OCI-LY1 (cell line): ENCODE results near the gene ROMO1.

ENCODE experiments used
- H2AFZ ChIP-seq: fragments of 200-600 bp; sonication (generic), shearing (Covaris generic); 2 replicates; pipeline ENCODE4 v1.6.0; 2014; ENCODE audit warnings: antibody characterized with exemption, mild to moderate bottlenecking, low read length
- H3F3A ChIP-seq: fragments of 200-600 bp; sonication (generic), shearing (Covaris generic); 2 replicates; pipeline ENCODE4 v1.6.0; 2014; ENCODE audit warnings: mild to moderate bottlenecking, antibody characterized with exemption, low read length, moderate library complexity; ENCODE audit not compliant: insufficient read depth
- H3K27ac ChIP-seq: fragments of 200-600 bp; sonication (generic); 2 replicates; pipeline ENCODE4 v1.5.1; 2014; ENCODE audit warnings: low read length, mixed run types, mild to moderate bottlenecking, low read depth; ENCODE audit not compliant: poor library complexity, severe bottlenecking
- H3K27me3 ChIP-seq: fragments of 200-600 bp; sonication (generic); 2 replicates; pipeline ENCODE4 v1.6.0; 2014; ENCODE audit warnings: antibody characterized with exemption, mild to moderate bottlenecking, low read length, moderate library complexity; ENCODE audit not compliant: insufficient read depth
- H3K36me3 ChIP-seq: fragments of 200-600 bp; sonication (generic); 2 replicates; pipeline ENCODE4 v1.6.1; 2014; ENCODE audit warnings: mild to moderate bottlenecking, antibody characterized with exemption, low read length, moderate library complexity, mixed read lengths; ENCODE audit not compliant: insufficient read depth
- H3K4me1 ChIP-seq: fragments of 200-600 bp; sonication (generic); 2 replicates; pipeline ENCODE4 v1.5.1; 2014; ENCODE audit warnings: mild to moderate bottlenecking, low read length, moderate library complexity; ENCODE audit not compliant: insufficient read depth, severe bottlenecking
- H3K4me2 ChIP-seq: fragments of 200-600 bp; sonication (generic), shearing (Covaris generic); 2 replicates; pipeline ENCODE4 v1.6.1; 2014; ENCODE audit warnings: low read length
- H3K4me3 ChIP-seq: fragments of 200-600 bp; sonication (generic); 2 replicates; pipeline ENCODE4 v1.5.1; 2014; ENCODE audit warnings: low read length, low read depth, mild to moderate bottlenecking, mixed read lengths; ENCODE audit not compliant: poor library complexity, severe bottlenecking
- H3K79me2 ChIP-seq: fragments of 200-600 bp; shearing (Covaris generic); 2 replicates; pipeline ENCODE4 v1.6.1; 2016; ENCODE audit warnings: mixed run types, low read length, mixed read lengths; ENCODE audit not compliant: insufficient read depth
- H3K9ac ChIP-seq: fragments of 200-600 bp; sonication (generic), shearing (Covaris generic); 2 replicates; pipeline ENCODE4 v1.6.1; 2014; ENCODE audit warnings: mild to moderate bottlenecking, low read length, mixed read lengths
- H3K9me2 ChIP-seq: fragments of 200-600 bp; sonication (generic), shearing (Covaris generic); 2 replicates; pipeline ENCODE4 v1.6.1; 2014; ENCODE audit warnings: low read depth, mild to moderate bottlenecking, low read length, mixed read lengths
- H3K9me3 ChIP-seq: fragments of 200-600 bp; shearing (Covaris generic); 2 replicates; pipeline ENCODE4 v1.6.1; 2014; ENCODE audit warnings: low read length, mixed read lengths
- H4K20me1 ChIP-seq: fragments of 200-600 bp; sonication (generic), shearing (Covaris generic); 2 replicates; pipeline ENCODE4 v1.6.0; 2016; ENCODE audit warnings: mild to moderate bottlenecking, low read length; ENCODE audit not compliant: insufficient read depth
- CTCF ChIP-seq: fragments of 200-600 bp; sonication (generic), shearing (Covaris generic); IDR thresholded peaks from 2 replicates; pipeline ENCODE4 v1.5.1; 2017; ENCODE audit warnings: mild to moderate bottlenecking, antibody characterized with exemption, low read length, moderate library complexity, mixed read lengths
- EZH2 ChIP-seq: fragments of 200-600 bp; sonication (generic), shearing (Covaris generic); IDR thresholded peaks from 2 replicates; pipeline ENCODE4 v1.8.0; 2017; ENCODE audit warnings: borderline replicate concordance, mixed run types, mild to moderate bottlenecking, antibody characterized with exemption, low read length, moderate library complexity, mixed read lengths

Gene ROMO1

GRCh38 chr20:35695978-35696377, 3.2 kb upstream of the ROMO1 start:
- H3K27ac ChIP-seq, result no peak overlapping the region
- no peaks in the 10 kb centered on the region for H3K9me3 ChIP-seq
- no peak overlapping the region for H3K4me2 ChIP-seq
- peaks cover 18% of the 10 kb centered on the region; the same call in 1 of the 2 replicates for H3K36me3 ChIP-seq
- no peaks in the 10 kb centered on the region for H3K9me2 ChIP-seq
- H3F3A ChIP-seq, result peaks cover 4% of the 10 kb centered on the region; the same call in 1 of the 2 replicates
- H4K20me1 ChIP-seq, result no peaks in the 10 kb centered on the region
- no peak overlapping the region for H2AFZ ChIP-seq
- H3K4me3 ChIP-seq, result no peak overlapping the region
- TF ChIP-seq CTCF (no peak), EZH2 (no peak)
- H3K27me3 ChIP-seq, result no peaks in the 10 kb centered on the region
- peaks cover 26% of the 10 kb centered on the region for H3K4me1 ChIP-seq
- H3K79me2 ChIP-seq, result no peaks in the 10 kb centered on the region; the same call in 1 of the 2 replicates
- H3K9ac ChIP-seq, result no peak overlapping the region

- Histone ChIP-seq H4K20me1 (no peaks in the 10 kb centered on the region), H3K79me2 (no peaks in the 10 kb centered on the region; the same call in 1 of the 2 replicates), H3F3A (peaks cover 12% of the 10 kb centered on the region), H3K36me3 (peaks cover 33% of the 10 kb centered on the region), H3K4me2 (peak overlapping the region; percentile 99), H3K4me1 (peaks cover 29% of the 10 kb centered on the region), H3K27me3 (no peaks in the 10 kb centered on the region), H3K9ac (peak overlapping the region; percentile 90), H3K9me2 (no peaks in the 10 kb centered on the region), H3K9me3 (no peaks in the 10 kb centered on the region), H3K4me3 (peak overlapping the region; percentile 87), H2AFZ (no peak overlapping the region), H3K27ac (peak overlapping the region; percentile 17)
- TF ChIP-seq EZH2 (no peak), CTCF (no peak)
These were observed 1.4 kb upstream of the ROMO1 start for GRCh38 chr20:35697696-35698297.

GRCh38 chr20:35698298-35699126, 693 bp upstream of the ROMO1 start:
- peak overlapping the region; percentile 59 for H3K27ac ChIP-seq

More at GRCh38 chr20:35698298-35699126, 693 bp upstream of the ROMO1 start:
- H3K4me3 ChIP-seq, result peak overlapping the region; percentile 87
- H3K4me2 ChIP-seq, result peak overlapping the region; percentile 99
- peak overlapping the region; percentile 60; the same call in 1 of the 2 replicates for H2AFZ ChIP-seq
- peaks cover 37% of the 10 kb centered on the region for H3K36me3 ChIP-seq
- peak overlapping the region; percentile 90 for H3K9ac ChIP-seq
- no peaks in the 10 kb centered on the region for H3K27me3 ChIP-seq
- H3F3A ChIP-seq, result peaks cover 19% of the 10 kb centered on the region
- TF ChIP-seq CTCF (no peak), EZH2 (no peak)
- H3K9me3 ChIP-seq, result no peaks in the 10 kb centered on the region
- H3K79me2 ChIP-seq, result no peaks in the 10 kb centered on the region; the same call in 1 of the 2 replicates
- no peaks in the 10 kb centered on the region for H3K9me2 ChIP-seq
- H4K20me1 ChIP-seq, result no peaks in the 10 kb centered on the region
- H3K4me1 ChIP-seq, result peaks cover 29% of the 10 kb centered on the region
